ENCODE measurements around the gene APOL6.
"Not testable (repeated sequence)": the region's sequence is repeated elsewhere in the genome, so short reads cannot be mapped to it uniquely, and the experiment has no call there.

Gene APOL6

GRCh38 chr22:35684732-35685131 is 36.5 kb downstream of the APOL6 start:
- FAIRE-seq (no peak), DNase-seq (ENCODE audit: insufficient read length, low spot score) (no peak)
- no peak for TF ChIP-seq POLR2A (IDR thresholded peaks at IDR 0.05; ENCODE audit: low read depth, low read length)

GRCh38 chr22:35685731-35686130 is 37.5 kb downstream of the APOL6 start:
- no peak for TF ChIP-seq POLR2A (IDR thresholded peaks at IDR 0.05; ENCODE audit: low read depth, low read length)
- DNase-seq (ENCODE audit: insufficient read length, low spot score) (no peak), FAIRE-seq (no peak)

- no peak for FAIRE-seq
- DNase-seq (ENCODE audit: insufficient read length, low spot score) = no peak
- no peak for TF ChIP-seq POLR2A (IDR thresholded peaks at IDR 0.05; ENCODE audit: low read depth, low read length)
These were observed 38.1 kb downstream of the APOL6 start for GRCh38 chr22:35686298-35686697.

- TF ChIP-seq POLR2A (IDR thresholded peaks at IDR 0.05; ENCODE audit: low read depth, low read length) = no peak
- DNase-seq (ENCODE audit: insufficient read length, low spot score) (no peak), FAIRE-seq (no peak)
These were observed 39.2 kb downstream of the APOL6 start for GRCh38 chr22:35687461-35687860.

DNA sequence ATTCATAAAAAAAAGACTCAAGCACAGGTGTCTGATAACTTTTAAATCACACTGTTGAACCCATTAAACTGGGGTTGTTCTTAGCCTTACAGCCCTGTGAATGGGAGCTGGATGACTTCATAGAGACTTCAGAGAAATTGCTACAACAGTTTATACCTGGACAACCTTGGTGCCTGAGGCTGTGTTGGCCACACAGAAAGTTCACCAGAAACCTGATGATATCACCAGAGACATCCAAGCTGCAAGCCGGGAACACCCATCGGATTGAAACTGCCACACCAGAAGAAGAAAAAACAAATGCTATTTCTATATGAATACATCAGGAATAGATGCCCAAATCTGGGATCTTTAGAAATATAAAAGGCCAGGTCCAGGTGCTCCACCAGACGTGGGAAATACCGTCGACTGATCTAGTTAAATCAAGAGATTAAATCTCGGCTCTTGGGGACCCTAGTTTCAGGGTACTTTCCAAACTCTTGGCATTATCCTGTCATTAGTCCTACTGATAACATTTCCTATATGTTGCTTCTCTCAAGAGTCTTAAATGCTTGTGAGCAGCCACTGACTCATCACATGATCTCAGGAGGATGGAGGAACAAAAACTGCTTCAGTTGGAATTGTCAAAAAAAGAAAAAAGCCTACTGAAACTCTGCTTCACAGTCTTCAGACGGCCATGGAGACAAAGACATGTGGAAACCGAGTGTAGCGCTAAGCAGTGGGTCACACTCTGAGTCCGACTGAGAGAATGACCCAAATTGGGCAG is 40.8 kb downstream of the APOL6 start:
- no peak for DNase-seq (ENCODE audit: insufficient read length, low spot score)
- no peak for TF ChIP-seq POLR2A (IDR thresholded peaks at IDR 0.05; ENCODE audit: low read depth, low read length)
- FAIRE-seq = no peak

GRCh38 chr22:35690001-35690400 is 41.8 kb downstream of the APOL6 start:
- no peak for TF ChIP-seq POLR2A (IDR thresholded peaks at IDR 0.05; ENCODE audit: low read depth, low read length)
- FAIRE-seq (no peak), DNase-seq (ENCODE audit: insufficient read length, low spot score) (no peak)

GRCh38 chr22:35695202-35695601 is 47.0 kb downstream of the APOL6 start:
- FAIRE-seq (no peak), DNase-seq (ENCODE audit: insufficient read length, low spot score) (no peak)
- no peak for TF ChIP-seq POLR2A (IDR thresholded peaks at IDR 0.05; ENCODE audit: low read depth, low read length)

DNA sequence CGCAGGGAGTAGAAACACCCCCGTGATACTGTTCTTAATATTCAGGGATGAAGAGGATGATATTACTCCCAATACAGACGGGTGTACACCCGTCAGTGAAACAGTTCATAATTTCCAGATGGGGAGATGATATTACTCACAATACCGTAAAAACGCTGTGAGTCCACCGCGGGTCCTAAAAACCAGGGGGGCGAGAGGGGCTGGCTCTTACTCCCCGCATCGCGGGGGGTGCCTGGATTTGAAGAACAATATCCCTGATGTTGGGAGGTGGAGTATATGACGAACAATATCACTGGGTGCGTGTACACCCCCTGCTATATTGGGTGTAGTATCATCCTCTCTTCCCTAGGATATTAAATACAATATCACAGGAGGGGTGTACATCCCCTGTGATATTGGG is 48.9 kb downstream of the APOL6 start:
- no peak for TF ChIP-seq POLR2A (IDR thresholded peaks at IDR 0.05; ENCODE audit: low read depth, low read length)
- no peak for FAIRE-seq
- no peak for DNase-seq (ENCODE audit: insufficient read length, low spot score)

DNA sequence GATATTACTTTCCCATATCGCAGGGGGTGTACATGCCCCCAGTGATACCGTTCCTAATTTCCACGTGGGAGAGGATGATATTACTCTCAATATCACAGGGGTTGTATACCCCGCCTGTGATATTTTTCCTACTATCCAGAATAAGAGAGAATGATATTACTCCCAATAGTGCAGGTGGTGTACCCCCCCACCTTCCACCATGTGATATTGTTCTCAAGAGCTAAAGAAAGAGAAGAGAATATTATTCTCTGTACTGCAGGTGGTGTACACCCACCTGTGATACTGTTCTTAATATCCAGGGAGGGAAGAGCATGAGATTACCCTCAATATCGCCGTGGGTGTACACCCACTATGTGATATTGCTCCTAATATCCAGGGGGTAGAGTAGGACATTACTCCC is 51.6 kb downstream of the APOL6 start:
- FAIRE-seq; DNase-seq (ENCODE audit: insufficient read length, low spot score): not testable (repeated sequence)

DNA sequence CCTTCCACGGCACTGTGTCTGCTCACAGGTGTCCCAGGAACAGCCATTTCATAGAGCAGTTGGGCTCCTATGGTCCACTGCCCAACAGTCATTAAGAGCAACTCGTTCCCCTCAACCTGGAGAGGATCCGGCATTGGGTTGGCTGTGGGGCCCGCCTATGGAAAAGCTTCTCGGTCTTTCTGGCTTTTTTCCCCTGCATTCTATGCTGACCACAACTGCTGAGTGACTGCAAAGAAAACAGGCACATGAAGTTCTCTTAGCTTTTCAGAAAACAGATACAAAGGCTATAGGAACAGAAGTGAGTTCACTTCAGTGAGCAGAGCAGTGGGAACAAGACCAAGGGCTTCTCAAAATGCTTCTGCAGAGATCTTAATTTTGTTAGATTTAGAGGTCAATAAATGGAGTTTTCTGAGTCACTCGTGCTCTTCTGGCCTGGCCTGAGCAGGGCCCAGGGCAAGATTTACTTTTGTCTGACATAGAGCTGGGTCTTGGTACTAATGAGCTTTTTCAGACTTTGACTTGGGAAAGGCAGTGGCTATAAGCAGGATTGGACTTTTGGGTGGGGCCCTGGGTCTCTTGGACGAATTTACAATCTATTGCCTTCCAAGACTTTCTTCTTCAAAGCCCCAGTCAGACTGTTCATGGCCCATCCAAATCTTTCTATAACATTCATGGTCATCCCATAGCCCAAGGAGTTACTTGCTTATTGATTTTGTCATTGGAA is 55.8 kb downstream of the APOL6 start:
- FAIRE-seq = no peak
- TF ChIP-seq POLR2A (IDR thresholded peaks at IDR 0.05; ENCODE audit: low read depth, low read length) = no peak
- no peak for DNase-seq (ENCODE audit: insufficient read length, low spot score)

GRCh38 chr22:35705141-35705540 is 56.9 kb downstream of the APOL6 start:
- DNase-seq (ENCODE audit: insufficient read length, low spot score) = peak; percentile 26

DNA sequence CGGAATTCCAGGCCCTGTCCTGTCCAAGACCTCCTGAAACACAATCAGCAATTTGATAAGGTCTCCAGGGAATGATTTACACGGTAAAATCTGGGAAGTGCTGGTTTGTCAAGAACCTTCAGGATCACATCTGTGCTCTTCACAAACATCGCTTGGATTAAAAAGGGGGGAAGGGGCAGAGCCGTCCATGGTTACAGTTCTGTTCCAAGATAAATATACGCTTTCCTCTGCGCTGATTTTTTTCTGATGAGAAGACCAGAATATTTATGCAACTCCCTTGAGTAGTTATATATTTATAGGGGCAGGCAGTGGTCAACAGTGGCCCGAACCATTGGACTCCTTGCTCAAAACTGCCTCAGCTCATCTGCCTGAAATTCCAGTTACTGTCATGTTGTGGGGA is 60.2 kb downstream of the APOL6 start:
- TF ChIP-seq POLR2A (IDR thresholded peaks at IDR 0.05; ENCODE audit: low read depth, low read length) = no peak
- DNase-seq (ENCODE audit: insufficient read length, low spot score) = no peak
- no peak for FAIRE-seq

More at GRCh38 chr22:35705141-35705540, 56.9 kb downstream of the APOL6 start:
- no peak for FAIRE-seq
- no peak for TF ChIP-seq POLR2A (IDR thresholded peaks at IDR 0.05; ENCODE audit: low read depth, low read length)

- TF ChIP-seq POLR2A (IDR thresholded peaks at IDR 0.05; ENCODE audit: low read depth, low read length) = no peak
- FAIRE-seq (no peak), DNase-seq (ENCODE audit: insufficient read length, low spot score) (no peak)
These were observed 60.7 kb downstream of the APOL6 start for GRCh38 chr22:35708917-35709316.

DNA sequence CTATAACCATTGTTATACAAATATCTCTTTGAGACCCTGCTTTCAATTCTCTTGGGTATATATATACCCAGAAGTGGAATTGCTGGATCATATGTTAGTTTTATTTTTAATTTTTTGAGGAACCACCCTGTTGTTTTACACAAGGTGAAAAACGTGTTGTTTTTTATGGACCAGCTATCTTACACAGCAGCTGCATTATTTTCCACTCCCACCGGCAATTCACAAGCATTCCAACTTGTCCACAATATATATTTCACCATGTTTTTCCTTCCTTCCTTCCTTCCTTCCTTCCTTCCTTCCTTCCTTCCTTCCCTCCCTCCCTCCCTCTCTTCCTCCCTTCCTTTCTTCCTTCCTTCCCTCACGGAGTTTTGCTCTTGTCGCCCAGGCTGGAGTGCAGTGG is 63.1 kb downstream of the APOL6 start:
- FAIRE-seq (no peak), DNase-seq (ENCODE audit: insufficient read length, low spot score) (no peak)
- no peak for TF ChIP-seq POLR2A (IDR thresholded peaks at IDR 0.05; ENCODE audit: low read depth, low read length)

GRCh38 chr22:35712672-35713071 is 64.4 kb downstream of the APOL6 start:
- DNase-seq (ENCODE audit: insufficient read length, low spot score) (no peak), FAIRE-seq (no peak)
- no peak for TF ChIP-seq POLR2A (IDR thresholded peaks at IDR 0.05; ENCODE audit: low read depth, low read length)
